Limb (tissue), 2 donors: ENCODE results near the gene GRIN2D.

ENCODE experiments used
- DNase-seq, 2 donors: peaks; one replicate each; pipeline ENCODE4 v3.0.0-alpha.2; 2016; ENCODE audit errors: extremely low spot score in 2 of 2

The GRIN2D gene

DNA sequence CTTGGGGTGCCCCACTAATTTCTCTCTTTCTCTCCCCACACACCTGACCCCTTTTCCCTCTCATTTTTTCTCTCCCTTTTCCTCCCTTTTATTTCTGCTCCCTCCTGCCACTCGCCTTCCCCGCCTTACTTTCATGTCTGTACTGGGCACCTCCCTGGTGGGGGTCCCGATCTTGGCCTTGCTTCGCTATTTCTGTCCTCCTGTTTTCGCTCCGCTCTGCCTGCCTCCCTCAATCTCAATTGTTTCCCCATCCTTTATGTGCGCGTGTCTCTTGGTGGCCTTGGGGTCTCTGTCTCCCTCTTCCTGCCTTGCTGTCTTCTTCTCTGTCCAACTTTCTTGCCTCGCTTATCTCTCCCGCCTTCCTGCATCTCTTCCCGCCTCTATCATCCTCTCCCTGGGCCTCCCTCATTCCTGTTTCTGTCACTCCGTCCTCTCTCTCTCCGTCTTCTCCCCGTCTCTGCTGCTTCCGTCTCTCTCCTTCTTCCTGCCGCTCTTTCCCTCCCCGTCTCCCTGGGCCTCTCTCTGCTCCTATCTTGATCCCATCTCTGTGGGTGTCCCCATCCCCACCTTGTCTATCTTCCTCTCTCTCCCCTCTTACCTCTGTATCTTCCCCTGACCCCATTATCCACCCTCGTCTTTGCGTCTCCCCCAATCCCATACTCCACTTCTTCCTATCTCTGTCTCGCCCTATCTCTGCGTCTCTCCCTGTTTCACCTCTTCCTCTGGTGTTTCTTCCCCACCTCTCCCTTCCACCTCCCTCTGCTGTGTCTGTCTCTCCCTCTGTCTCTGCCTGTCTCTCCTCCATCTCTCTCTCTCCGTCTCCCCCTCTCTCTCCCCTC lies 4.0 kb downstream of the GRIN2D start:
- DNase-seq: no peak

DNA sequence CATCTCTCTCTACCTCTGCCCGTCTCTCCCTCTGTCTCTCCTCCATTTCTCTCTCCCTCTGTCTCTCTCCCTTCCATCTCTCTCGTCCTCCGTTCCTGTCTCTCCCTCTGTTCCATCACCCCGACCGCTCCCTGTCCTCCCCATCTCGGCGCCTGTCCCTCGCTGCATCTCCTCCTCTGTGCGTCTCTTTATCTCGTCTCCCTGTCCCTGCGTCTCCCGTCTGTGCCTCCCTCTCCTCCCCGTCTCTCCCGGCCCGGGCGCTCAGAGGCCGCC lies 4.6 kb downstream of the GRIN2D start:
- no peak for DNase-seq

DNA sequence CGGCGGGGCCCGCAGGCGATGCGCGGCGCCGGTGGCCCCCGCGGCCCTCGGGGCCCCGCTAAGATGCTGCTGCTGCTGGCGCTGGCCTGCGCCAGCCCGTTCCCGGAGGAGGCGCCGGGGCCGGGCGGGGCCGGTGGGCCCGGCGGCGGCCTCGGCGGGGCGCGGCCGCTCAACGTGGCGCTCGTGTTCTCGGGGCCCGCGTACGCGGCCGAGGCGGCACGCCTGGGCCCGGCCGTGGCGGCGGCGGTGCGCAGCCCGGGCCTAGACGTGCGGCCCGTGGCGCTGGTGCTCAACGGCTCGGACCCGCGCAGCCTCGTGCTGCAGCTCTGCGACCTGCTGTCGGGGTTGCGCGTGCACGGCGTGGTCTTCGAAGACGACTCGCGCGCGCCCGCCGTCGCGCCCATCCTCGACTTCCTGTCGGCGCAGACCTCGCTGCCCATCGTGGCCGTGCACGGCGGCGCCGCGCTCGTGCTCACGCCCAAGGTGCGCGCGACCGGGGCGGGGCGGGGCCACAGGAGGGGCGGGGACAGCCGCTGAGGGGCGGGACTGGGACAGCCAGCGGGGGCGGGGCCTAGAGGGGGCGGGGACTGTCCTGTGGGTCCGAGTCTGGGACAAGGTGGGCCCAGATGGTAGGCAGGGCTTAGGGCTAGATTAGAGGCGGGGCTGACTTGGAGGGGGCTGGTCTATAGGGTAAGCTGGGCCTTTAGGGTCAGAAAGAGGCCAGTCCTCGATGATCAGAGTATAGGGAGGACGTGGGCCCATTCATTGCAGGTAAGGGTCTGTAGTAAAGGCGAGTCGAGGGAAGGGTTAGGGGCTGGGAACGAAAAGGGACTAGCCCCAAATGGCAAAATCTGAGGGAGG lies 5.1 kb downstream of the GRIN2D start:
- DNase-seq: peak; percentile 65 to 89

DNA sequence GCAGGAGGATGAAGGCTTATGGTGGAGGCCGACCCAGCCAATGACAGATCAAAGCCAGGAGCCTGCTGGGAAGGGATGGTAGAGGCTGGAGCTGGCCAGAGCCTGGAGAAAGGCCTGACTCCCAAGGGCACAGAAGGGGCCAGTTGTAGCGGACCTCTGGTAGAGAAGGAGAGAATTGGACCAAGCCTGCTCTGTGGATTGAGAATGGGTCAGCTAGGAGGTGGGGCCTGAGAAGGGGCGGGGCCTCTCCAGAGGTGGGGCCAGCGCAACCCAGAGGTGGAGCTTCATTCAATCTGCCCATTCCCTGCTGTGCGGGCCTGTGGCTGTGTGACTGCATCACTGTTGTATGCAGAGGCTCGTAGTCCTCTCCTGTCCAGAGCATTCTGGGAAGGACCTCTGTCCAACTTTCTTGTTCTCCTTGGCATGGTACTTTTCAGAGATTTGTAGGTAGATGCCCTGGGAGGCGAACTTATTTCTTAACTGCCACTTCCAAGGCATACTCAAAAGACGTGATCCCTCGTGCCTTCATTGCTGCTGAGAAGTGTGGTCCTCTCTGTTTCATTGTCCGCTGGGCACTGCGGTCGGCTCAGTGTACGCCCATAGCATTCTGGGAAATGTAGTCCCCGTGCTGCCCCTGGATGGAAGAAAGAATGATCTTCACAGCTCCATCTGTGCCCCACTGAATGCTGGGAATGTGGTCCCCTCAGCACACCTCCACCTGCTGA lies 6.7 kb downstream of the GRIN2D start:
- DNase-seq: peak in 1 of 2 donors; percentile 49

DNA sequence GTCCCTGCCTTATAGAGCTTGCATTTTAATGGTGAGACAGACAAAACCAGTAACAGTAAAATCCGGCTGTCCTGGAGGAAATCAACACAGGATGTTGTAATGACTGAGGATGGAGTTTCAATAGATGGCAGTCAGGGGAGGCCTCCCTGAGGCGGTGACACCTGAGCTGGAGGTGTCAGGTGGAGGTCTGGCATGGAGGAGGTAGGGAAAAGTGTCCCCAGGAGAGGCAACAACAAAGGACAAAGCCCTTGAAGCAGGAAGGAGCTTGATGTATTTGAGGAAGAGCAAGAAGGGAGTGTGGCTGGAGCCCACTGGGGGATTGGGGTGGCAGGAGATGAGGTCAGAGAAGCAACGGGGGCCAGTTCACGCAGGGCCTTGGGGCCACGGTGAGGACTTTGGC lies 7.8 kb downstream of the GRIN2D start:
- DNase-seq: no peak

DNA sequence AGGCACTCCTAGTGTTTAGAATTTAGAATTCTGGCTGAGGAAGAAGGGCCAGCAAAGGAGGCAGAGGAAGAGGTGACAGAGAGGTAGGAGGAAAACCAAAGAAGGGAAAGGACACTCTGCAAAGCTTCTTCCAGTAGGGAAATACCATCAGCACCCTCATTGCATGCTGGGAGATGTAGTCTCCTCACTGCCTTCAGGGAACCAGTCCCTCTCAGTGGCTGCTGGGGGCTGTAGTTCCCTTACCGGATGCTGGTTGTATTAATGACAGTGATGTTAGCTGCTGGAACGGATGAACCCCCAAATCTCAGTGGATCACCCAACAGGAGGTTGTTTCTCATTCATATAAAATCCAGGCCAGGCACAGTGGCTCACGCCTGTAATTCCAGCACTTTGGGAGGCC lies 10.1 kb downstream of the GRIN2D start:
- peak in 1 of 2 donors; percentile 62 for DNase-seq

DNA sequence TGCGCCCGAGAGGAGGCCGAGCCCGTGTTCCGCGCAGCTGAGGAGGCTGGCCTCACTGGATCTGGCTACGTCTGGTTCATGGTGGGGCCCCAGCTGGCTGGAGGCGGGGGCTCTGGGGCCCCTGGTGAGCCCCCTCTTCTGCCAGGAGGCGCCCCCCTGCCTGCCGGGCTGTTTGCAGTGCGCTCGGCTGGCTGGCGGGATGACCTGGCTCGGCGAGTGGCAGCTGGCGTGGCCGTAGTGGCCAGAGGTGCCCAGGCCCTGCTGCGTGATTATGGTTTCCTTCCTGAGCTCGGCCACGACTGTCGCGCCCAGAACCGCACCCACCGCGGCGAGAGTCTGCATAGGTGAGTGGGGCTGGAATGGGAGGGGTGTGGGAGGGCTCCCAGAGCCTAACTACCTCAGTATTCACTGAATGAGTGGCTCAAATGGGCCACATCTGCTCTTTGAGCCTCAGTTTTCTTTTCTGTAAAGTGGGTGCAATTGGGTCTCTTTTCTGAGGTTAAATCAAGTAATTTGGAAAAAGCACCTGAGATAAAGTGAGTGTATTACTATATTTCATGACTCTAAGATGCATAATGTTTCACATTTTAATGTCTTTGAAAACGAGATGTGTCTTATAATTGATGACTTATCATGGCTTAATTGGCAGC lies 11.7 kb downstream of the GRIN2D start:
- DNase-seq: no peak

DNA sequence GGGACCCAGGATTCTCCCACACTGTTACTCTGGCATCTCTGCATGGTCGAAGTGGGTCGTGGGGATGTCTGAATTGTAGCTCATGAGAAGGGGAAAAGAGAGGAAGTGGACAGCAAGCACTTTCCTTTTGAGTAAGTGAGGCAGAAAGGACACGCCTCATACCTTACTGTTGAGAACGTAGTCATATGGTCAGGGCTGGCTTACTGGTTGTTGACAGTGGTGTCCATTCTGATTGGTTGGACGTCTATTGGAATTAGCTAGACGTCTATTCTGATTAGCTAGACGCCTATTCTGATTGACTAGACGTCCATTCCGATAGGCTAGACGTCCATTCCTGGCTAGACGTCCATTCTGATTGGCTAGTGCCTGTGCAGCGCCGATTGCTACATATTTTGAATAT lies 12.4 kb downstream of the GRIN2D start:
- DNase-seq: no peak

DNA sequence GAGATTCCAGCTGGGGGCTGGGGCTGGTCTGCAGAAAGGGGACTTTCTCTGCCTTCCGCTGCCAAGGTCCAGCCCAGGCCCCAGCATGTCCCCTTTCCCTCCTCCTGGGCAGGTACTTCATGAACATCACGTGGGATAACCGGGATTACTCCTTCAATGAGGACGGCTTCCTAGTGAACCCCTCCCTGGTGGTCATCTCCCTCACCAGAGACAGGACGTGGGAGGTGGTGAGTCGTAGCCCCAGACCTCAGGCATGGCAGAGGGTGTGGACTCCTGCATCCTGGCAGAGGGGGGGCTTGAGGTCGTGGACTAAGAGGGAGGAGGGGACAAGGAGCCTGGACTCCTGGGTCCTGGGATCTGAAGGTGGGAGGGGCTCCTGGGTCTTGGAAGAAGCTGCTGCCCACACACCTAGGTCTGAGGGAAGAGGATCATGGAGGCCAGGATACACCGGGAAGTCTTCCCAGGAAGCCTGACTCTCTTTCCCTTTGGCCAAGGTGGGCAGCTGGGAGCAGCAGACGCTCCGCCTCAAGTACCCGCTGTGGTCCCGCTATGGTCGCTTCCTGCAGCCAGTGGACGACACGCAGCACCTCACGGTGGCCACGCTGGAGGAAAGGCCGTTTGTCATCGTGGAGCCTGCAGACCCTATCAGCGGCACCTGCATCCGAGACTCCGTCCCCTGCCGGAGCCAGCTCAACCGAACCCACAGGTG lies 20.6 kb downstream of the GRIN2D start:
- DNase-seq: no peak

DNA sequence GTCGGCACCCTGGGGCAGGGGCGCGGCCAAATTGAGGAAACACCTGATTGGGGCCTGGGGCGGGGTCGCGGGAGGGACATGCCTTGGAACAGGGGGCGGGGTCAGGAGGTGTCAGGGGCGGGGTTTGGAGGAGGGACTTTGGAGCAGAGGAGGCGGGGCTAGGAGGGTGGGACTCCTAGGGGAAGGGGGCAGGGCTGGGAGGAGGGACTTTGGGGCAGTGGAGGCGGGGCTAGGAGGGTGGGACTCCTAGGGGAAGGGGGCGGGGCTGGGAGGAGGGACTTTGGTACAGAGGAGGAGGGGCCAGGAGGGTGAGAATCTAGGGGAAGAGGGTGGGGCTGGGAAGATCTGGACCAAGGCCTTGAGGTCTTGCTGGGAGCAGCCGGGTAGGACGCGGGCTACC lies 21.9 kb downstream of the GRIN2D start:
- peak in 1 of 2 donors; percentile 70 for DNase-seq

DNA sequence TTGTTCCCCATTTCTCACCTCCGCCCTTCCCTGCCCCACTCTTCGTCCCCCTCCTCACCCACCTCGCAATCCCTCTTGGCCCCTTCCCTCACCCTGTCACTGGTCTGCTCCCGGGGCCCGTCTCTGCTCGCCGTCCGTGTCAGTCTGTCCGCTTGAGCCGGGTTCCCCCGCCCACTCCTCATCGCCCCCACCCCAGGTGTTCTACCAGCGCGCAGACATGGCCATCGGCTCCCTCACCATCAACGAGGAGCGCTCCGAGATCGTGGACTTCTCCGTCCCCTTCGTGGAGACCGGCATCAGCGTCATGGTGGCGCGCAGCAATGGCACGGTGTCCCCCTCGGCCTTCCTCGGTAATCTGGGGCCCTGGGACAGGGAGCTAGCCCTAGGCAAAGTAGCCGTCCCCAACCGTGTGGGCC lies 22.3 kb downstream of the GRIN2D start:
- DNase-seq: no peak

DNA sequence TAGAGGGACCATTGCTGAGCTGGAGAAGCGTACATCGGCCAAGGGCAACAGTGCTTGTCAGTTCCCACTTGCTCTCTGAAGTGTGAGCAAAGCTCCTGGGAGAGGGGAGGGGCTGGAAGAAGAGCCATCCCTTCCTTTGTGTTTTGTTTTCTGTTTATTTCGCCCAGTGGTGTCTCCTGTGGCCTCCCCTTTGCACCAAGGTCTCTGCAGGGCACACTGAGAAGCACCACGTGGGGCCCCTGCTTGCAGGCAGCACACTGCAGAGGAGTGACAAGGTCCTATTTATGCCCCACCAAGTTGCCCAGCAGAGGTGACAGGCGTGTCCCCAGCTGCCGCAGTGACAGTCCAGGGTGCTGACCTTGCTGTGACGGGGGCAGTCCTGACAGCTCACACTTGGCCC lies 24.0 kb downstream of the GRIN2D start:
- DNase-seq: no peak

DNA sequence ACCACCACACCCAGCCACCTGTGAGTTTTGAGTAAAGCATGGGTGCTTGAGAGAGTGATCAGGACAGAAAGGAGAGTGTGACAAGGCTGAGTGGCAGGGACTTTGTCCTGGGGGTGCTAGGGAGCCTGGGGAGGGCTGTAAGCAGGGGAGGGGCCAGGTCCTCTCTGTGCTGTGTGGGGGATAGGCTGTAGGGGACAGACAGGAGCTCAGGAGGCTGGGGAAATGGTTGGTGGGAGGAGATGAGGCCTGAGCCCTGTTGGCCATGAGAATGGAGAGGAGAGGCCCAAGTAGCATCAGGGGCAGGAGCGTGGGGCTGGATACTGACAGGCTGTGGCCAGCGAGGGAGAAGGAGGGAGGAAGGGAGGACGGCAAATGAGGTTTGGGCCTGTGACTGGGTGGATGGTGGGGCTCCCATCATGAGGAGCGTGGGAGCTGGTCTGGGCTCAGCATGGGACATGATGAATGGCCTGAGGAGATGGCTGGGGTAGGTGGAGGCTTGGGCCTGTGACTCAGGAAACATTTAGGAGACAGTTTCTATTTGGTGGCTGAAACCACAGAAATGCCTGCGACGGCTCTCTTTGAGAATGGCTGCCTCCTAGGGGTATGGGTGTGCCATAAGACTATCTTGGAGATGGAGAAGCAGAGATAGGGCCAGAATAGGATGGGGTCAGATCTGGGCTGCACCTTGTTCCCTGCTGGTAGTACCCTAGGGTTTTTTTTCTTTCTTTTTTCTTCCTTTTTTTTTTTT lies 25.0 kb downstream of the GRIN2D start:
- no peak for DNase-seq

DNA sequence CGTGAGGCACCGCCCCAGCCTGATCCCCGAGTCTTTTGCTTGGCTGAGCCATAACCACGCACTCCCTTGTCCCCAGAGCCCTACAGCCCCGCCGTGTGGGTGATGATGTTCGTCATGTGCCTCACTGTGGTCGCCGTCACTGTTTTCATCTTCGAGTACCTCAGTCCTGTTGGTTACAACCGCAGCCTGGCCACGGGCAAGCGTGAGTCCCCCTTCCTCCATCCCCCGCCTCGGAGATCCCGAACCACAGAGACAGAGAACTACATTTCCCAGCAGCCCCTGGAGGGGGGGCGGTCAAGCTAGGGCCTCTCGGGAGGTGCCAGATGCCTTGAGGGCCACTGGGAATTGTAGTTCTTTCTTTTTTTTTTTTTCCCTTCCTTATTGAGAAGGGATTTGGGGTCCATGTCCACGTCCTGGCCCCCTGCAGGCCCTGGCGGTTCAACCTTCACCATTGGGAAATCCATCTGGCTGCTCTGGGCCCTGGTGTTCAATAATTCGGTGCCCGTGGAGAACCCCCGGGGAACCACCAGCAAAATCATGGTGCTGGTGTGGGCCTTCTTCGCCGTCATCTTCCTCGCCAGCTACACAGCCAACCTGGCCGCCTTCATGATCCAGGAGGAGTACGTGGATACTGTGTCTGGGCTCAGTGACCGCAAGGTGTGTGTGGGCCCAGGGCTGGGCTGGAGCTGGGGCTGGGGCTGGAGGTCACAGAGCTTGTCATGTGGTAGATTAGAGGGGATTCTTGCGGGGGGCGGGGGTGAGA lies 25.9 kb downstream of the GRIN2D start:
- DNase-seq: peak; percentile 24 to 75

DNA sequence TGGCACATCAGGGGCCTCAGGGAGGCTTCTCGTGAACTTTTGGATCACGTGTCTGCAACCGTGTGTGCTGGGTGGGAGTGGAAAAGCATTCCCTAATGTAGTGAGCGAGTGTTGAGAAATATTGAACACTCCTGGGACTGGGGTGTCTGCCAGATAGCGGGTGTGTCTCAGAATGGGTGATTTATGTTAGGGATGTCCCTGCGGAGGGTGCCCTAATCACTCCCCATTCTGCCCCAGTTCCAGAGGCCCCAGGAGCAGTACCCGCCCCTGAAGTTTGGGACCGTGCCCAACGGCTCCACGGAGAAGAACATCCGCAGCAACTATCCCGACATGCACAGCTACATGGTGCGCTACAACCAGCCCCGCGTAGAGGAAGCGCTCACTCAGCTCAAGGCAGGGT lies 28.1 kb downstream of the GRIN2D start:
- no peak for DNase-seq

DNA sequence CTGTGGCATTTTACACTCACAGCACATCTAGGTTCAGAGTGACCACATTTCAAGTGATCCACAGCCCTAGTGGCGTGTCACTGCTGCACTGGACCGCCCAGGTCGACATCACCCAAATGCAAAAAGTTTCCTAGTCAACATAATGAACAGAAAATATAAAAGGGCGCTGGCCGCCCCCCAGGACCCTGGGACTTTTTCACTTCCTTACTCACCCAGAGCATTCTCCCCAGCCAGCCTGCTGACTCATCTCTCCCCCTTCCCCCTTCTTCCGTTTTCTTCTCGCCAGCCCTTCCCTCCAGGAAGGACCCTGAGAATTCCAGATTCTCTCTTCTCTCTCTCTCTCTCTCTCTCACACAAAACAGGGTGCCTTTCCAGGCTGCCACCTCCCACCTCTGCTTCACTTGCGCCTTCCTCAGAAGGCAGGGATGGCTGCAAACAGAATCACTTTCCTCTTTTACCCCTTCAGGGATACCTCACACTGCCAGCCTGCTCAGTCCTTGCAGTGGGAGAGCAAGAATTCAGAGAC lies 31.3 kb downstream of the GRIN2D start:
- no peak for DNase-seq

DNA sequence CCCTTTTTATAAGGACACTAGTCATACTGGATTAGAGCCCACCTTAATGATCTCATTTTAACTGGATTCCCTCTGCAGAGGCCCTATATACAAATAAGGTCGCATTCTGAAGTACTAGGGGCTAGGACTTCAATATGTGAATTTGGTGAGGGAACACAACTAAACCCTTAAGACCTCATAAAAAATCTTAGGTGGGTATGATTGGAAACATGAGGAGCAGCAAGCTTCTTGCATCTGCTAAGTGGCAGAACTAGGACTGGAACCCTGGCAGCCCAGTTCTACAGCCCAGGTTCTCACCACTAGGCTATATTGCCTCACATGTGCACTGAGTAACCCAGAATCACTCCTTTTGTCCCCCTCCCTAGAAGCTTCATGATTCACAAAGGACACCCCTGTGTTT lies 35.2 kb downstream of the GRIN2D start:
- DNase-seq: no peak

DNA sequence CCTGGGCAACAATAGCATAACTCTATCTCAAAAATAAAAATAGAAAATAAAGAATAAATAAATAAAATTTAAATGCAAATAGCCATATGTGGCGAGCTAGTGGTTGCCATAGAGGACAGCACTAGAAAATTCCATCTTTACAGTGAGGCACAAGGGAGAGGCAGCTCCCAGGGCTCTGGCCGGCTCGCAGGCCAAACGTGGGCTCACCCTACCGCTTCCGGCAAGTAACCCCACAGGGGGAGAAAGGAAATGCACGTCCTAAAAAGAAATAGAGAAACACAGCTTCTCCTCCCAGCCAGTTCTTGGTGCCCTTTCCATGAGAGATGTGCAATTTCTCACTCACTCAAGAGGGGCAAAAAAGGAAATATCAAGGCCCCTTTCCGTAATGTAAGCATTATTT lies 39.9 kb downstream of the GRIN2D start:
- no peak for DNase-seq

DNA sequence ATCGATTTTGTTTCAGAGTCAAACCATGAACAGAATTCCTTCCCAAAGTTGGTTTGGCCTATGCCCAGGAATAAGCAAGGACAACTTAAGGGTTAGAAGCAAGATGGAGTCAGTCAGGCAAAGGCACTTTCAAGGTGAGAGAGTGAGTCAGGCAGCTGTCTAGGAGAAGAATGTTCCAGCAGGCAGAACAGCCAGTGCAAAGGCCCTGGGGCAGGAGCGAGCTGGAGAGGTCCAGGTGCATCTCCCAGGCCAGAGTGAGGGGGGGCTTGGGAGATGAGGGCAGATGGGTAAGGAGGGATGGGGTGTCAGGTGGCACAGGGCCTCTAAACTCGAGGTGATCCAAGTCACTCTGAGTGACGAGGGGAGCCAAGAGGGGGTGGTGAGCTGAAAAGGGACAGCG lies 43.1 kb downstream of the GRIN2D start:
- DNase-seq: no peak
